H1 (cell line): Measurements from ENCODE around the gene PPP1R14C. TPM values are rescaled to one million over a fixed set of nuclear protein-coding genes. Genes with fewer than 3 reads are reported as not detected.

ENCODE experiments used
- CHD7 ChIP-seq: fragments of 300-600 bp; sonication (generic); IDR thresholded peaks from 2 replicates; pipeline ENCODE4 v1.7.1; 2012; ENCODE audit warnings: low read length, moderate library complexity, mild to moderate bottlenecking, inconsistent platforms; ENCODE audit not compliant: insufficient replicate concordance
- JUND ChIP-seq: IDR thresholded peaks from 2 replicates; pipeline ENCODE4 v1.6.1; 2011; ENCODE audit warnings: mild to moderate bottlenecking, improper control_type of control experiment, low read length
- RNF2 ChIP-seq: fragments of 200-900, 300-1000 bp; sonication (generic); IDR thresholded peaks from 2 replicates; pipeline ENCODE4 v1.7.1; 2016; ENCODE audit warnings: borderline replicate concordance, low read depth, mild to moderate bottlenecking, antibody characterized with exemption, low read length; ENCODE audit not compliant: poor library complexity, severe bottlenecking; ENCODE audit errors: missing control alignments
- polyA plus RNA-seq, 7 experiments: library from polyadenylated mRNA; depleted of rRNA in 3 of 7; stranded (reverse) in 5 of 7; unstranded in 2 of 7; fragments of >200 nt in 5 of 7; fragments of 200-250 nt in 2 of 7; gene quantifications; 1 replicate in 5 of 7; 2 replicates in 1 of 7; 4 replicates in 1 of 7; pipeline versions ENCODE4 v1.2.1 to v1.2.3, GENCODE V29; 2011 to 2013; ENCODE audit warnings: missing spikeins in 2 of 7, mixed read lengths in 2 of 7
- total RNA-seq: library from RNA; stranded (reverse); fragmentation: NEBNext Ultra II Directional; extraction: Animal tissue kit (Norgen Biotek cat#: 25700); gene quantifications from 2 replicates; pipeline ENCODE4 v1.2.1, GENCODE V29; 2021

Gene PPP1R14C
- total and polyA plus RNA-seq, 2 of the 8 experiments (the other 6 are each of a cell fraction or from before 2014, with no cell fraction given): 0.30 to 0.61 TPM

- TF ChIP-seq CHD7: no peak
- no peak for TF ChIP-seq JUND
- no peak for TF ChIP-seq RNF2
Observed at GRCh38 chr6:150276937-150277742, 134.3 kb downstream of the PPP1R14C start (continued).
